NCI-H146 (cell line): ENCODE data around the gene ASGR1.
"Not testable (repeated sequence)": the region's sequence is repeated elsewhere in the genome, so short reads cannot be mapped to it uniquely, and the experiment has no call there.

Experiments
- DNase-seq: peaks from one replicate; lab custom pipeline; 2025; lab: John Stamatoyannopoulos, UW

The ASGR1 gene

DNA sequence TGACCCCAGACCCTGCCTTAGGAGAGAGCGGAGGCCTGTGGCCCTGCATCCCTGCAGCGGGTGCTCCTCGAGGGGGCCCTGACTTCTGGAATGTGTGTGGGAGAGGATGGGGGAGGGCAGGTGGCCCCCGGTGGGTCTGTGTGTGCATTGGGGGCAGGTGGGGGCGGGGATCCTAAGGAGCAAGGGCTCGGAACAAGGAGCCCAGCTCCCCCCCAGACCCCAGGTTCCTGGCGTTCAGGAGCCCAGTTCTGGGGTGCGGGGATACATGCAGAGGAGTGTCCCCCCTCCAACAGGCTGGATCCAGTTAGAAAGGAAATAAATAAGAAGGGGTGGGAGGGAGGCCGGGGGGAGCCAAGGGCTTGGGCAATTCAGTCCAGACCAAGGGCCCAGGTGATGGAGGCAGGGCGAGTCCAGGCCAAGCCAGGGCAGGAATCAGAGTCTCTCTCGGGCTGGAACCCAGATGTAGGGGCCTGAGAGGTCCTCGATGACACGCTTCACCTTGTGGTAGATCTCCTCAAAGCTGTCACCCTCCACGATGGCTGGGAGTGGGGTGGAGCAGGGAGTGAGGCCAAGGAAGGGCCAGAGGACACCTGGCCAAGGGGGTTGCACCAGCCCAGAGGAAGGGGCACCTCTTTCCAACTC, 11.2 kb upstream of the ASGR1 start:
- no peak for DNase-seq

DNA sequence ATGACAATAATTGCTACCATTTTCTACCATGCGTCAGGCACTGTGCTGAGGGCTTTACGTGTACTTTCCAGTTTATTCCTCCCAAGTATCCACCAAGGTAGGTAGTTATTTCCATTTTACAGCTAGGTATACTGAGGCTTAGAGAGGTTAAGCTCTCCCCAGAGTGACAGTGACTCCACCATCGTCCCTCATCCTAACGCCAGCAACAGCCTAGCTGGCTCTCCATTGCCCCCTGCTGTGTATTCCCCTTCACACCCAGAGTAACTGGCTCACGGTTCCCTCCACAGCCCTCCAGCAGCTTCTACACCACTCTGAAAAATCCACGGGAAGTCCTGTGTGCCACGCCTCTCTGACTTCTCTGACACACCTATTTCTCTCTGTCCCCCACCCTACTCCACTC, 7.1 kb upstream of the ASGR1 start:
- no peak for DNase-seq

DNA sequence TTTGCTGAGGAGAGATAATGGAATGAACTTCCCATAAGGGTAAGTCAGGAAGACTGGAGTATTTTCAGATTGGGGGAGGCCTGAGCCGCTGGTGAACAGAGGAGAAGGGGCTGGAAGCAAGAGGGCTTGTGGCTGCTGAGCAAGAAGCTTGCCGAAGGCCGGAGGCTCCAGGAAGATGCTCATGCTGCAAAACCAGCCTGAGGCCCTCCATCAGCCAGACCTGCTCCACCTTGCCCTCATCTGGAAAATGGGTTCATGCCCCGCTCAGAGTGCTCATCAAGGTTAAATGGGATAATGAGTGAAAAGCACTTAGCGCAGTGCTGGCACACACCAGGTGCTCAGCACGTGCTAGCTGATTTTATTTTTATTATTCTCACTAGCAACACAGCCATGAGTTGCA, 5.5 kb upstream of the ASGR1 start:
- DNase-seq, result no peak

DNA sequence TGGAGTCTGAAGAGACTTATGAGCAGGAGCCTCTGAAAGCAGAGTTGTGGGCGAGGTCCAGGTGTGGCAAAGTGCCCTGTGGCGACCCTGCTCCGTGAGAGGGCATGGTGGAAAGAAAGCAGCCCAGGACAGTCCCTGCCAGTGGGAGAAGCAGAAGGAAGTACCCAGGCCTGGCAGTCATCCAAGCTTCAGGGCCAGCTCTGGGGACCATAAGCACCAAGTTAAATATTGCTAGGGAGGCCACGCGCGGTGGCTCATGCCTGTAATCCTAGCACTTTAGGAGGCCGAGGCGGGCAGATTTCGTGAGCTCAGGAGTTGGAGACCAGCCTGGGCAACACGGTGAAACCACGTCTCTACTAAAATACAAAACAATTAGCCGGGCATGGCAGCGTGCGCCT, 4.9 kb upstream of the ASGR1 start:
- no peak for DNase-seq

DNA sequence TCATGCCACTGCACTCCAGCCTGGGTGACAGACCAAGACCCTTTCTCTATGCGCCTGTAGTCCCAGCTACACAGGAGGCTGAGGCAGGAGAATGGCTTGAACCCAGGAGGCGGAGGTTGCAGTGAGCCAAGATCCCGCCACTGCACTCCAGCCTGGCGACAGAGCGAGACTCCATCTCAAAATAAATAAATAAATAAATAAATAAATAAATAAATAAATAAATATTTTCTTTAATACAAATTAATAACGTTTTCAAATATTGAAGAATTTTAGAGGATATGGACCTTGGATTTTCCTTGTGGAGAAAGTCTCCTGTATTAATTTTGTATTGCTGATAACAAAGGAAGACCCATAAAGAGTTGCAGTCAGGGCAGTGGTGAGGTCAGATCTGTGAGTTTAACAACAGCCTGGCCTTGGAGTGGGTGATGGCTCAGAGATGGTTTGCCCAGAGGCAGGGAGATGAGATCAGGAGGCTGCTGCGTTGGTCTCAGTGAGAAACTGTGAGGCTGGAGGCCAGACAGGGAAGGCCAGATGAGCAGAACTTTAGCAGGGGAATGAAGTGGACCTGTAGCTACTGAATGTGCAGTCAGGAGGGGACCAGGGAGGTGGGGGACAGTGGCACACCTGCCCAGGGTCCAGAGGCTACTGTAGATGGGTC, 4.4 kb upstream of the ASGR1 start:
- DNase-seq, result no peak

DNA sequence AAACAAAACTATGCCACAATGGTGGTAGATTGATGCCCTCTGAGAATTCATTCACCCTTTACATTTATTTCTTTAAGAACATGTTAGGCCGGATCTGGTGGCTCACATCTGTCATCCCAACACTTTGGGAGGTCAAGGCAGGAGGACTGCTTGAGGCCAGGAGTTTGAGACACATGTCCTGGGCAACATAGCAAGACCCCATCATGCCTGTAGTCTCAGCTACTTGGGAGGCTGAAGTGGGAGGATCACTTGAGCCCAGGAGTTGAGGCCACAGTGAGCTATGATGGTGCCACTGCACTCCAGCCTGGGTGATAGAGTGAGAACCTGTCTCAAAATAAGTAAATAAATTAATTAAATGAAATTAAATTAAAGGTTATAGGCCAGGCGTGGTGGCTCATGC, 2.9 kb upstream of the ASGR1 start:
- DNase-seq, result not testable (repeated sequence)

DNA sequence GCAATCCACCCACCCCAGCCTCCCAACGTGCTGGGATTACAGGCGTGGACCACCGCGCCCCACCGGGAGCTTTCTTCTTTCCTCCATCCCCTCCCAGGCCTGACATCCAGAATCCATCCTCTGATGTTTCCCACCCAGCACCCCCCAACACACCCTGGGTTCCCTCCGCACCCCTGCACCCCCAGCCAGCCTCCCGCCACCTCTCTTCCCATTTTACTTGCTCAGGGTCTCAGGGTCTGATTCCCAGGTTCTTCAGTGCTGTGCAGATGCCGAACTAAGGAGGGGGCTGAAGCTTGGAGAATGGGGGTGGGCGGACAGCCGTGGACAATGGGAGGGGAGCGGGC, 225 bp downstream of the ASGR1 start:
- no peak for DNase-seq

DNA sequence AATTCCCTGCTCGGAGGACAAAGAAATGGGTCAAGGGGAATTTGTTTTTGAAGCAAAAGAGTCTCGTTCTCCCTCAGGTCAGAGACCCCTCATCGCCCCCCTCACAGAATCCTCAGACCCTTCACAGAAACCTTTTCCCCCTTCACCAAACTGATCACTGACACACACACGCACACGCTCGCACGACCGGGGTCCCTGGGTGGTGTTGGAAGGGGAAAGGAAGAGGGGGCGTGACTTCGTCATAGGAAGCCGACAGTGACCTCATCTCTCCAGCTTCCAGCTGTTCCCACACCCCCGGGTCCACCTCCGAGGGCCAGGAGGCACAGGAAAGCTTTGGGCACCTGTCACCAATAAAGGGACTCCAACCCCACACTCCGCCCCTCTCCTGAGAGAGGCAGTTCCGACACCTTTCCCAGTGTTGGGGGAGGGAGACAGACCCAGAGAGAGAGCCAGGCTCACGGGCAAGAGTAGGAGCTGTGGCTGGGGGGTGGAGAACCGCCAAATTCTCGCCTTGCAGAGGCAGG, 1.2 kb downstream of the ASGR1 start:
- peak; percentile 59 for DNase-seq

DNA sequence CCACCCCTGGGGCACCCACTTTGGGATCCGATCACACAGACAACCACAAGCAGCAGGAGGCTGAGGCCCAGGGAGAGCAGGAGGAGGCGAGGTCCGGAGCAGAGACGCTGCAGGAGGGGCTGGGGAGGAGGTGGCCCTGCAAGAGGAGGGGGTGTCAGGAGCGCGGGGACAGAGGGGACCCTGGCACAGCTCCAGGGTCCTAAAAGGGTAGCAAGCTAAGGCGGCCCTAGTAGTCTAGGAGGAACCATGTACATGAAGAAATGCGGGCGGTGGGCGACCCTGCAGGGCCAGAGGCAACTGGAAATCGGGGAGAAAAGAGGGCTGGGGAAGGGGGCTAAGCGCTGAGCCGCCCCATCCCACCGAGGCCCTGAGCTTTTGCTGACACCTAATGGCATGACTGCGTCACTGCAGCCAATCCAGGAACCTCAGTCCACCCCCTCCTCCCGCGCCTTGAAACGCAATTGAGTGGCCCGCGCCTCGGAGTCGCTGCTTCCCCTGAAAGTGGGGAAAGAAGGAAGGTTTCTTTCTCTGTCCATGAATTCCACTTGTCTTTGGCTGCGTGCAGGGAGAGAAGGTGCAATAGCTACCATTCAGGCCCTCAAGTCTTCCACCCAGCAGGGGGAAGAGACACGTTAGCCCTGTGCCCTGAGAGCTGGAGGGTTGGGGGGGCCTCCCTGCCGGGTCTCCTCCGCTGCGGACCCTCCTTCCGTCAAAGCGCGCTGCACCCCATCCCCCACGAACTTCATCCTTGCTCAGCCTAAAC, 1.8 kb downstream of the ASGR1 start:
- DNase-seq, result peak; percentile 52

DNA sequence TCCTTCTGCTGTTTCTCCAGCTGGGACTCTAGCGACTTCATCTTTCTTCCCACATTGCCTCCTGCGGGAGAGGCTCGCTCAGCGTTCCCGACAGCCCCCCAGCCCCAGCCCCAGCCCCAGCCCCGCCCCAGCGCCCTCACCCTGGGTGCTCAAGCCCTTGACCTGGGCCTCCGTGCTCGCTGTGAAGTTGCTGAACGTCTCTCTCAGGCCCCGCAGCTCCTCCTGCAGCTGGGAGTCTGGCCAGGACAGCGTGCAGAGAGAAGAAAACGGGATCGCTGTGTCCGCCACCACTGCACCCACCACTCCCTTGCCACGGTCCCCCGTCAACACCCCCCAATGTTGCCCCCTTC, 2.4 kb downstream of the ASGR1 start:
- DNase-seq, result no peak

DNA sequence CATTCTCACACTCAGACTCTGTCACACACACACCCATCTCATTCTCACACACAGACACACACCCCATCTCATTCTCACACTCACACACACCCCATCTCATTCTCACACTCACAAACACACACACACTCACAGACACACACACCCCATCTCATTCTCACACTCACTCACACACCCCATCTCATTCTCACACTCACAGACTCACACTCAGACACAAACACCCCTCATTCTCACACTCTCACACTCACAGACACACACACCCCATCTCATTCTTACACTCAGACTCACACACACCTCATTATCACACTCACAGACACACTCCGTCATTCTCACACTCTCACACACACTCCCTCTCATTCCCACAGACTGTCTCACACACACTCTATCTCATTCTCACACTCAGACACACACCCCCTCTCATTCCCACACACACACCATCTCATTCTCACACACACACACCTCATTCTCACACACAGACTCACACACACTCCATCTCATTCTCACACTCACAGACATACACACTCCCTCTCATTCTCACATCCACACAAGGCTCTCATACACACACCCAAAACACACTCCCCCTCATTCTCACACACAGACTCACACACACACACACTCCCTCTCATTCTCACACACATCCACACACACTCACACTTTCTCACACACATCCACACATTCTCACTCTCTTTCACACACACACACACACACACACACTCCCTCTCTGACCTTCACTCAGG, 2.9 kb downstream of the ASGR1 start:
- no peak for DNase-seq

DNA sequence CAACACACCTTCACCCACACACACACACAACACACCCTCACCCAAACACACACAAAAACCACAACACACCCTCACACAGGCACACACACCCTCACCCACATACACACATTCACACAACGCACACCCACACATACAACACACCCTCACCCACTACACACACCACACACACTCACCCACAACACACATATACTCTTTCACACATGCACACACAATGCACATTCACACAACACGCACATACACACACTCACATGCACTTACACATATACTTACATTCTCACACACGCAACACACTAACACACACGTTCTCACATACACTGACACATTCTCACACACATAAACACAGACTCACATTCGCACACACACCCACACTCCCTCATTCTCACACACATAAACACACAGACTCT, 3.8 kb downstream of the ASGR1 start:
- DNase-seq, result no peak

DNA sequence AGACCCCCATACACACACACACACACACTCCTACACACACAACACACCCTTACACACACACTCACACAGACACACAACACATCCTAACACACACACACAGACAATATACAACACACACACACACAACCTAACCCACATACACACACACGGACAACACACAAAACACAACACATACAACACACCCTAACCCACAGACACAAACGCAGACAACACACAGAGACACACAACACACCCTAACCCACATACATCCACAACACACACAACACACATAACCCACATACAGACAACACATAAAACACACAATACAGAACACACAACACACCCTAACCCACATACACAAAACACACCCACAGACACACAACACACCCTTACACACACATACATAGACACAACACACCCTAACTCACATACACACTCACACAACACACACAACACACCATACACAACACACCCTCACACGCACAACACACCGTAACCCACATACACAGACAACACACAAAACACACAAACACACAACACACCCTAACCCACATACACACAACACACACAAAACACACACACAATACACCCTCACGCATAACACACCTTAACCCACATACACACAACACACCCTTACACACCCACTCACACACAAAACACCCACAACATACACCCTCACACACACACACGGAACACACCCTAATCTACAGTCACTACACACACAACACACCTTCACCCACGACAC, 4.4 kb downstream of the ASGR1 start:
- DNase-seq, result no peak

DNA sequence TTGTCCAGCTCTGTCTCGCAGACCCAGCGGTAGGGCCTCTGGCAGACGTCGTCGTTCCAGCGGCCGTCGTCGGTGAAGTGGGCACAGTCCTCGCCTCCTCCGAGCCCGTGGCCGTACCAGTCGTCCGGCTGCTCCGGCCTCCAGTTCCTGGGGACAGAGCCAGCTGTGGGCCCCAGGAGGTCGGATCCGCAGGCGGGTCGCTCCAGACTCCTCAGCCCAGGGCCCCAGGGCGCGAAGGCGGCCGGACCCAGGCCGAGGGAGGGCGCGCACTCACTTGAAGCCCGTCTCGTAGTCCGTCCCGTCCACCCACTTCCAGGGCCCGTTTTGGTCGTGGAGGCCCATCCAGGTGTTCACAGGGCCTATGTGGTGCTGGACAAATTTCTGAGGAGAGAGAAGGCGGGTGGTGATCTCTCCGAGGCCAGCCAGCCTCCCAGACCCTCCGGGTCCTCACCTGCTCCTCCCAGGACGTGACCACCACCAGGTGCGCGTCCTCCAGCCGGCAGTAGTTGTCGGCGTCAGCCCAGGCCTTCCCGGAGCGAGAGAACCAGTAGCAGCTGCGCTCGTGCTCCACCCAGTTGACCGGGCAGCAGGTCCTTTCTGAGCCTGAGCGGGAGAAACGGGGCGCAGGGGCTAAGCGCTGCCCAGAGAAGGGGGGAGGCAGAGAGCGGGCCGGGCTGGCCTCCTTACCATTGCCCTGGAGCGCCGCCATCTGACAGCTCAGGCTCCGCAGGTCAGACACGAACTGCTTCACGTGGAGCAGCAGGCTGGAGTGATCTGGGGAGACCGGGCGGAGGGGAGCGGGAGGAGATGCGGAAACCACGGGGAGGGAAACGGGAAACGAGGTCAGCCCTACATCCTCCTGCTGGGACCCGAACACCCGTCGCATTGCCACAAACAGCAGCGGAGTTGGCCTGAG, 5.2 kb downstream of the ASGR1 start:
- peak; percentile 57 for DNase-seq

DNA sequence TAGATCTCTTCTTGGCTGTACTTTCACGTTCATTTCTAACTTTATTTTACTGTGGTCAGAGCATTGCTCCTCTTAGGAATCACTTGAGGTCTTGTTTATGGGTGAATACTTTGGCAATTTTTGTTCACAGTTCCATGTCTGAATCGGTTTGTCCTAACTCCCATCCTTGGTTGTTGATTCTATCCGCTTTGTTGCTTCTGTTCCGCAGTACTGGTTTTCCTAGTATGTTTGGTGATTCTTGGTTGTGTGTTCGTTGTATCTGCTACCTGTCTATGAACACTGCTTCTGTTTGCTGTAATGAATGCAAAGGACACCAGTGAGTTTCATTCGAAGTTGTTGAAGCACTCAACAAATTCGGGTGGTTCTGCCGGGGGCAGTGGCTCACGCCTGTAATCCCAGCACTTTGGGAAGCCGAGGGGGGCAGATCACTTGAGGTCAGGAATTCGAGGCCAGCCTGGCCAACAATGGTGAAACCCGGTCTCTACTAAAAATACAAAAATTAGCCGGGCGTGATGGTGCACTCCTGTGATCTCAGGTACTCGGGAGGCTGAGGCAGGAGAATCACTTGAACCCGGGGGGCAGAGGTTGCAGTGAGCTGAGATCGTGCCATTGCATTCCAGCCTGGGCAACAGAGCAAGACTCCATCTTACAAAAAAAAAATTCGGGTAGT, 6.5 kb downstream of the ASGR1 start:
- DNase-seq, result not testable (repeated sequence)

DNA sequence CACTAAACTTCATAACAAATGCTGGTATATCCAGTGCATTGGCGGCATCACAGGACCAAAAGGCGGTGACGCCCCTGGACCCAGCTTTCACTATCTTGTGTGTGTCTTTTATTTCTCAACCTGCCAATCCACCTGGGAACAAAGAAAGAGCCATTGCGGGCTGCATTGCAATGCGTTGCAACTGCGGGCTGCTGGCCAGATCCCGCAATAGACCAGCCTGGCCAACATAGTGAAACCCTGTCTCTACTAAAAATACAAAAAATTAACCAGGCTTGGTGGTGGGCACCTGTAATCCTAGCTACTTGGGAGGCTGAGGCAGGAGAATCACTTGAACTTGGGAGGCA, 9.6 kb downstream of the ASGR1 start:
- DNase-seq, result not testable (repeated sequence)

DNA sequence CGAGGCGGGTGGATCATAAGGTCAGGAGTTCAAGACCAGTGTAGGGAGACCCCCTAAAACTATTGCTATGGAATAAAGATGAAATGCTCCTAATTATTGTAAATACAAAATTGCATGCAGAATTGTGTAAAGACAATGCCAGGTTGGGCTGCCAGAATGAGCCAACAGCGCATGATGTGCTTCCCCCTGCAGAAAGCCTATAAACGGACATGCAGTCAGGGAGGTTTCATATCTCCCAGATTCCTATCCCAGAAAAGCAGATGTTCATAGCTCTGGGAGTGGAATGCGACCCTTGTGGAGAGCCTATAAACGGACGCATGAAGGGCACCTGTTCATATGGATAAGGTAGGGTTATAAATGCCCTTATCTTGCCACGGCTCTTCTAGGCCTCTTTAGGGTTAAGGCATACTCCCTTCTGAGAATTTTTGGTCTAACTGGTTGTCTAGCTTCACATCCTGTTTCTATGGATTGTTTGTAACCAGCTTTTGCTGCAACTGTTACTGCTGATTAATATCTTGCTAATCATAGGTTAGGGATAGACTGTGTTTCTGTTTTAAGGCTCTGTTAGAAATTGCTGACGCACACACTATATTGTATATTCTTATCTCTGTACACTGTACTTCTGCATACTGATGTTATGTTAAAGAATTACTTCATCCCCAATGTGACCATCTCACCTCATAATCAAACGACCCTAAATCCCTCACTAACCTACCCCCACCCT, 10.2 kb downstream of the ASGR1 start:
- DNase-seq, result not testable (repeated sequence)

DNA sequence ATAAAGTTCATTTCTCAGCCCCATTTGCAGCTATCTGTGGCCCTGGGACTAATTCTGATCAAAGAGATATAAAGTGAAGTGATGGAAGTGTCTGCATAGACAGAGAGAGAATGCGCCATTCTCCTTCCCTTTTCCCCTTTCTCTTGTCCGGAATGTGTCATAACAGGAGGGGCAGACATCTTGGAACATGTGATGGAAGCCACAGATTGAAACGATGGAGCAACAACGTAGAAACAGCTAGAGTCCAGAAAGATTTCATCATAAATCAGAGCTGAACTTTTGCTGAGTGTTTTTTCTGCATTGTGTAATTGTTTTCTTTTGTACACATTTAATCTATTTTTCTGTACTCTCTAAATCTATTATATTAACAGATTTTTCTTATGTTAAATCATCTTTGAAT, 11.3 kb downstream of the ASGR1 start:
- no peak for DNase-seq

DNA sequence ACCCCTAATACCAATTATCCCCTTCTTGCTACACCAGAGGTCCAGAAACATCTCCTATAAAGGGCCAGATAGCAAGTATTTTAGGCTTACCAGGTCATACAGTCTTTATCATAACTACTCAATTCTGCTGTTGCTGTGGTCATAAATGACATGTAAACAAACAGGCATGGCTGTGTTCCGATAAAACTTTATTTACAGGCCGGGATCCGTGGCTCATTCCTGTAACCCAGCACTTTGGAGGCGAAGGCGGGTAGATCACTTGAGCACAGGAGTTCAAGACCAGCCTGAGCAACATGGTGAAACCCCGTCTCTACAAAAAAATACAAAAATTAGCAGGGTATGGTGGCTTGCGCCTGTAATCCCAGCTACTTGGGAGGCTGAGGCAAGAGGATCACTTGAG, 12.3 kb downstream of the ASGR1 start:
- DNase-seq, result no peak

DNA sequence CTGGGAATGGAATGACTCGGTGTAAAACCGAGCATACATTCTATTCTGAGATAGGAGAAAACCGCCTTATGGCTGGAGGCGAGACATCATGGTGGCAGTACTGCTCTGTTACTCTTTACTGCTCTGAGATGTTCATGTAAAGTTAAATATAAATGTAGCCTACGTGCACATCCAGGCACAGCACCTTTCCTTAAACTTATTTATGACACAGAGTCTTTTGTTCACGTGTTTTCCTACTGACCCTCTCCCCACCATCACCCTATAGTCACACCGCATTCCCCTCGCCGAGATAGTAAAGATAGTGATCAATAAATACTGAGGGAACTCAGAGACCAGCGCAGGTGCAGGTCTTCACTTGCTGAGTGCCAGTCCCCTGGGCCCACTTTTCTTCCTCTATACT, 19.6 kb downstream of the ASGR1 start:
- not testable (repeated sequence) for DNase-seq
